ENCODE results near the gene LARGE2. TPM values are rescaled to one million over a fixed set of nuclear protein-coding genes. Genes with fewer than 3 reads are reported as not detected.

The LARGE2 gene
- total RNA-seq, 1 experiment from 2014 or later, result 108 TPM

- DNase-seq, result no peak
- no peak overlapping the region for H3T11ph ChIP-seq (ENCODE audit: low read length)
- H3K27ac ChIP-seq (ENCODE audit: insufficient read length, low read depth, low read length), result no peak overlapping the region
- no peak overlapping the region for H3K9ac ChIP-seq (ENCODE audit: extremely low read depth, insufficient read length, low read length)
- H3K14ac ChIP-seq (ENCODE audit: insufficient read depth, low read length), result no peak overlapping the region
- H3K79me2 ChIP-seq (ENCODE audit: insufficient read depth, low read length), result no peaks in the 10 kb centered on the region; the same call in 1 of the 2 replicates
- H3K4me1 Mint-ChIP-seq, result peaks cover 19 to 25% of the 10 kb centered on the region in 2 experiments
- peaks cover 2% of the 10 kb centered on the region; the same call in 1 of the 2 replicates for H3K27me3 Mint-ChIP-seq (ENCODE audit: low read depth)
- TF ChIP-seq CTCF (conservative IDR thresholded peaks at IDR 0.05), result no peak
- H3K56ac ChIP-seq (ENCODE audit: insufficient read length, low read depth, low read length), result no peak overlapping the region
- H3K9me3 Mint-ChIP-seq, result no peaks in the 10 kb centered on the region; a peak in 1 of 5 replicates
- H2AK5ac ChIP-seq (ENCODE audit: insufficient read length, low read length), result no peak overlapping the region
- H2BK15ac ChIP-seq (ENCODE audit: low read depth, low read length), result no peak overlapping the region
- no peak overlapping the region for H2AFZ ChIP-seq (ENCODE audit: low read length)
- H3K4me2 ChIP-seq (ENCODE audit: insufficient read depth, insufficient read length, low read length), result no peak overlapping the region
- no peak overlapping the region for H3K18ac ChIP-seq (ENCODE audit: insufficient read length, low read depth, low read length)
- no peaks in the 10 kb centered on the region for H3K9me3 ChIP-seq (ENCODE audit: control insufficient read depth, low read depth, low read length)
- no peaks in the 10 kb centered on the region for H3K4me1 ChIP-seq (ENCODE audit: insufficient read depth, low read length)
- H4K20me1 ChIP-seq (ENCODE audit: control insufficient read depth, insufficient read depth, insufficient read length), result no peaks in the 10 kb centered on the region
- no peak overlapping the region; a peak in 1 of 7 replicates for H3K27ac Mint-ChIP-seq
- no peak overlapping the region for H4K91ac ChIP-seq (ENCODE audit: insufficient read length, low read depth, low read length)
- H3K27me3 ChIP-seq (ENCODE audit: insufficient read depth, low read length), result no peaks in the 10 kb centered on the region; the same call in 1 of the 2 replicates
- H3K23ac ChIP-seq (ENCODE audit: insufficient read length, low read depth, low read length), result no peak overlapping the region
- no peaks in the 10 kb centered on the region for H3K79me1 ChIP-seq (ENCODE audit: insufficient read depth, low read depth, low read length, poor library complexity, severe bottlenecking)
- H3K4ac ChIP-seq (ENCODE audit: low read depth, low read length), result no peak overlapping the region
- peaks cover 22 to 56% (median 52%) of the 10 kb centered on the region in 3 experiments for H3K36me3 Mint-ChIP-seq (ENCODE audit: insufficient read depth in 1 of 3, low read depth in 3 of 3)
- WGBS (ENCODE audit: extremely low coverage, insufficient read length, low lambda C conversion rate), result no CpG with 5 or more reads among the region's 3 CpGs
- no peak overlapping the region for H2BK120ac ChIP-seq (ENCODE audit: low read depth, low read length, poor library complexity, severe bottlenecking)
- no peak overlapping the region; a peak in 1 of 5 replicates for H3K4me3 Mint-ChIP-seq
- no peak overlapping the region for H4K8ac ChIP-seq (replicated peaks; ENCODE audit: insufficient read length, low read depth, low read length)
- H2BK5ac ChIP-seq (ENCODE audit: insufficient read length, low read length), result no peak overlapping the region
- H2BK20ac ChIP-seq (ENCODE audit: low read depth, low read length, poor library complexity, severe bottlenecking), result no peak overlapping the region
- no peak overlapping the region for H2BK12ac ChIP-seq (ENCODE audit: insufficient read length, low read depth, low read length)
- peaks cover 5% of the 10 kb centered on the region for H3K23me2 ChIP-seq (ENCODE audit: insufficient read length, low read depth, low read length, poor library complexity, severe bottlenecking)
- H4K5ac ChIP-seq (ENCODE audit: insufficient read length, low read depth, low read length), result no peak overlapping the region
Measured at GRCh38 chr11:45925550-45925949, 3.1 kb downstream of the LARGE2 start.
